ENCODE data around the gene KRT13. TPM values are rescaled to one million over a fixed set of nuclear protein-coding genes. Genes with fewer than 3 reads are reported as not detected.

The KRT13 gene
- total and polyA plus RNA-seq, 2 experiments from 2014 or later = not detected

DNA sequence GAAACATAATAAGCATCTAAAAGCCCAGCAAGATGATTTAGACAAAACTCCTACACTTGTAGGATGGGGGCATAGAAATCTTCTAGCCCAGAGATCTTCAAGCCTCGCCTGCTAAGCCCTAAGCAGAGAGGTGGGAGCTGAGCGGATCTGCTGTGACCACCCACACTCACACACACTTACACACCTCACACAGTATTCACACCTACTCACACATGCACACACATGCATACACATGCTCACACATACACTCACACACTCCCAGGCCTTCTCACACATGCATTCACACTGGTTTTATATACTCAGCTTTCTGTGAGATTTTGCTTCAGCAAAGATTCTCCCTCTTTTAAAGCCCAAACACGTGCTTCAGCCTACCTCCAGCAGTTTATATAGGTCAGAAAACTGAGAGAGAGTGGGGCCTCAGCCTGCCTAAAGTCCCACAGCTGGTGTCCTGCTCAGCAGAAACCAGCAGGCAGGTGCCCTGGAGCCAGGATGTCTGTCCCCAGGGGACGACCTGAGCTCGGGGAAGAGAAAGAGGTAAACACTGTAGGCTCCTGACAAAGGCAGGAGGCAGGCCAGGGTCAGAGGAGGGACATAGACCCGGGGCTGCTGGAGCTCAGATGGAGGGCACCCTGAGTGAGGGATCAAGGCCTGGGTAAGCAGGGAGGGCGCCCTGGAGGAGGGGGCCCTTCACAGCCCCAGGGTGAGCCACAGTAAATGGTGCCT lies 34.7 kb upstream of the KRT13 start:
- H3K36me3 ChIP-seq = no peaks in the 10 kb centered on the region
- no peak for TF ChIP-seq CTCF (IDR thresholded peaks at IDR 0.05; ENCODE audit: low read depth, low read length)
- no peak overlapping the region for H3K4me3 ChIP-seq
- H3K27ac ChIP-seq = peak overlapping the region; percentile 5
- H3K4me1 ChIP-seq (ENCODE audit: low read depth) = peaks cover 24% of the 10 kb centered on the region
- no peaks in the 10 kb centered on the region for H3K9me3 ChIP-seq (ENCODE audit: low read depth)
- DNase-seq (ENCODE audit: low read depth in 1 of 2, low spot score in 1 of 2) = no peak
- H3K27me3 ChIP-seq = no peaks in the 10 kb centered on the region

DNA sequence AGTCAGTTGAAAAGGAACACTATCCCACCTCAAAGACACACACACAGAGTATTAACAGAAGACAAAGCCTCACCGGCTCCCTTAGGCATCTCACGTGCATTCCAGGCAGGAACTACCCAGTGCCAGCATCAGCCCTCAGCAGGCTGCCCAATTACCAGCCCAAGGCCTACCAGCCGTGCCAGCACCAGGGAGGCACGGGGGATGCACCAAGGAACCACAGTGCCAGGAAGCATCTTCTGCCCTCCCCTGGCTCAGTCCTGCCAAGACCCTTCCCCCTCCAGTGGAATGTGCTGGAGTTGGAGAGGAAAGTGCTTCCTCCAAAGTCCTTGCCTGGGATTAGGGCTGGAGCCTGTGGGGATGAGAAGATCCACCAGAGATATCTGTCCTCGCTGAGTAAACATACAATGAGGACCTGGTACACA lies 33.7 kb upstream of the KRT13 start:
- no peak overlapping the region for H3K4me3 ChIP-seq
- H3K27me3 ChIP-seq = no peaks in the 10 kb centered on the region
- H3K27ac ChIP-seq = no peak overlapping the region
- H3K36me3 ChIP-seq = no peaks in the 10 kb centered on the region
- no peaks in the 10 kb centered on the region for H3K9me3 ChIP-seq (ENCODE audit: low read depth)
- no peak for TF ChIP-seq CTCF (IDR thresholded peaks at IDR 0.05; ENCODE audit: low read depth, low read length)
- no peak for DNase-seq (ENCODE audit: low read depth in 1 of 2, low spot score in 1 of 2)
- peaks cover 13% of the 10 kb centered on the region for H3K4me1 ChIP-seq (ENCODE audit: low read depth)

DNA sequence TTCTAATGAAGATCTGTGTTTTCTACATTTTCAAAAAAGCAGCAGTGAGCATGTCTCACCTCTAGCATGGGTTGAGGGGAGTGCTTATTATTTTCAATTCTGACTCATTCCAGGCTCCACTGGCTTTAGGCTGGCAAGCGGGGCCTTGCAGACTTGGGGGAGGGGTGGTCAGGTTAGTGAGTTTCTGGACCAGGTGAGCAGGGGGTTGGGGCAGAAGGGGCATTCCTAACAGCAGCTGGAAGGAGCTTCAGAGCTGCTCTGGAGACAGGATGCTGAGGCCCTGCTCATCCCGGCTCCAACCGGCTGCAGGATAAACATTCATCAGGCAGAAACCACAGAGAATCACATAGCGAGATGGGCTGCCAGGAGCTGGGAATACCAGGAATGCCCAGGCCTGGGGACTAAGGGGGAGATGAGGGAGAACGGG lies 33.2 kb upstream of the KRT13 start:
- Histone ChIP-seq H3K4me1 (ENCODE audit: low read depth) (peaks cover 13% of the 10 kb centered on the region), H3K27me3 (no peaks in the 10 kb centered on the region), H3K4me3 (no peak overlapping the region), H3K36me3 (no peaks in the 10 kb centered on the region), H3K27ac (no peak overlapping the region), H3K9me3 (ENCODE audit: low read depth) (no peaks in the 10 kb centered on the region)
- DNase-seq (ENCODE audit: low read depth in 1 of 2, low spot score in 1 of 2) = peak in 1 of 2 donors; percentile 26
- no peak for TF ChIP-seq CTCF (IDR thresholded peaks at IDR 0.05; ENCODE audit: low read depth, low read length)

DNA sequence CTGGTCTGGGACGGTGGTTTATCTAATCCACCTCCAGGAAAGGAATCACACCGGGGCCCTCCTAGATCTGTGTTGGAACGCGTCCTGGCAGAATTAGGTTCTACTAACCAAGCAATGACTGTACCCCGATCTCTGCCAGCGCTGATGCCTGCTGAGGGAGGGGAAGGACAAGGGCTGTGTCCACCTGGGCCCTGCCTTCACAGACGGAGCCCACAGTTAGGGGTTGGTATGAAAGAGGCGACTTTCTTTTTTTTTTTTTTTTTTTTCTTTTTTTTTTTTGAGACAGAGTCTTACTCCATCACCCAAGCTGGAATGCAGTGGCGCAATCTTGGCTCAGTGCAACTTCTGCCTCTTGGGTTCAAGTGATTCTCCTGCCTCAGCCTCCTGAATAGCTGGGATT lies 32.6 kb upstream of the KRT13 start:
- H3K4me1 ChIP-seq (ENCODE audit: low read depth) = peaks cover 13% of the 10 kb centered on the region
- no peak overlapping the region for H3K27ac ChIP-seq

GRCh38 chr17:41537614-41537954 lies 32.2 kb upstream of the KRT13 start:
- DNase-seq (ENCODE audit: low read depth in 1 of 2, low spot score in 1 of 2) = no peak
- Histone ChIP-seq H3K36me3 (no peaks in the 10 kb centered on the region), H3K9me3 (ENCODE audit: low read depth) (no peaks in the 10 kb centered on the region), H3K4me1 (ENCODE audit: low read depth) (peaks cover 13% of the 10 kb centered on the region), H3K4me3 (no peak overlapping the region), H3K27ac (no peak overlapping the region), H3K27me3 (no peaks in the 10 kb centered on the region)
- no peak for TF ChIP-seq CTCF (IDR thresholded peaks at IDR 0.05; ENCODE audit: low read depth, low read length)

More for the DNA sequence above, 32.6 kb upstream of the KRT13 start:
- no peak overlapping the region for H3K4me3 ChIP-seq
- TF ChIP-seq CTCF (IDR thresholded peaks at IDR 0.05; ENCODE audit: low read depth, low read length) = no peak
- no peaks in the 10 kb centered on the region for H3K27me3 ChIP-seq
- DNase-seq (ENCODE audit: low read depth in 1 of 2, low spot score in 1 of 2) = peak in 1 of 2 donors; percentile 69
- H3K9me3 ChIP-seq (ENCODE audit: low read depth) = no peaks in the 10 kb centered on the region
- H3K36me3 ChIP-seq = no peaks in the 10 kb centered on the region

Measured in cardiac muscle cell (in vitro differentiated cells and primary cell).